GM19025 (cell line): ENCODE results near the gene GOLGA8Q.
"Not testable (repeated sequence)": the region's sequence is repeated elsewhere in the genome, so short reads cannot be mapped to it uniquely, and the experiment has no call there.

Experiments used
- ATAC-seq: cut with Tn5 transposase; IDR thresholded peaks from one replicate; pipeline ENCODE4 v1.9.1; 2021; ENCODE audit warnings: mild to moderate bottlenecking, low read depth, moderate library complexity; ENCODE audit not compliant: unreplicated experiment

GOLGA8Q gene, protein sequence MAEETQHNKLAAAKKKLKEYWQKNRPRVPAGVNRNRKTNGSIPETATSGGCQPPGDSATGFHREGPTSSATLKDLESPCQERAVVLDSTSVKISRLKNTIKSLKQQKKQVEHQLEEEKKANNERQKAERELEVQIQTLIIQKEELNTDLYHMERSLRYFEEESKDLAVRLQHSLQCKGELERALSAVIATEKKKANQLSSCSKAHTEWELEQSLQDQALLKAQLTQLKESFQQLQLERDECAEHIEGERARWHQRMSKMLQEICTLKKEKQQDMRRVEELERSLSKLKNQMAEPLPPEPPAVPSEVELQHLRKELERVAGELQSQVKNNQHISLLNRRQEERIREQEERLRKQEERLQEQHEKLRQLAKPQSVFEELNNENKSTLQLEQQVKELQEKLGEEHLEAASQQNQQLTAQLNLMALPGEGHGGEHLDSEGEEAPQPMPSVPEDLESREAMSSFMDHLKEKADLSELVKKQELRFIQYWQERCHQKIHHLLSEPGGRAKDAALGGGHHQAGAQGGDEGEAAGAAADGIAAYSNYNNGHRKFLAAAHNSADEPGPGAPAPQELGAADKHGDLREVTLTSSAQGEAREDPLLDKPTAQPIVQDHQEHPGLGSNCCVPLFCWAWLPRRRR

DNA sequence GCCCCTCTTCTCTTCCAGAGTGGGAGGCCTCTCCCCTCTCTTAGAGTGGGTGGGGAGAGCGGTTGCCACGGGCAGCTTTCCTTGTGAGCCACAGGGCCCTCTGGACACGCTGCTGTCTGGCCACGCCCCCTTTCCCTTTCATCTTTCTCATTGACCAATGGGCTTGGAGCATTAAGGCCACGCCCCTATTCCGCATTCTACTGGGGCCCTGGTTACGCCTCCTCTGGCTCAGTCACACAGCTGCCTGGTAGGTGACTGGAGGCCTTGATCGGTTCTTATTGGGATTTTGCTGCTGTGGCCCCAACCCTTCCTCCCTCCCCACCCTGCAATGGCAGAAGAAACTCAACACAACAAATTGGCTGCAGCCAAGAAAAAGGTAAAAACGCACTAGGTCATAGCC is at the start of gene GOLGA8Q:
Gene GOLGA8Q (plus strand): TSS at position 301 of the 400 bp plus-strand sequence. CDS start 28 bp downstream, at position 329.
- not testable (repeated sequence) for ATAC-seq

DNA sequence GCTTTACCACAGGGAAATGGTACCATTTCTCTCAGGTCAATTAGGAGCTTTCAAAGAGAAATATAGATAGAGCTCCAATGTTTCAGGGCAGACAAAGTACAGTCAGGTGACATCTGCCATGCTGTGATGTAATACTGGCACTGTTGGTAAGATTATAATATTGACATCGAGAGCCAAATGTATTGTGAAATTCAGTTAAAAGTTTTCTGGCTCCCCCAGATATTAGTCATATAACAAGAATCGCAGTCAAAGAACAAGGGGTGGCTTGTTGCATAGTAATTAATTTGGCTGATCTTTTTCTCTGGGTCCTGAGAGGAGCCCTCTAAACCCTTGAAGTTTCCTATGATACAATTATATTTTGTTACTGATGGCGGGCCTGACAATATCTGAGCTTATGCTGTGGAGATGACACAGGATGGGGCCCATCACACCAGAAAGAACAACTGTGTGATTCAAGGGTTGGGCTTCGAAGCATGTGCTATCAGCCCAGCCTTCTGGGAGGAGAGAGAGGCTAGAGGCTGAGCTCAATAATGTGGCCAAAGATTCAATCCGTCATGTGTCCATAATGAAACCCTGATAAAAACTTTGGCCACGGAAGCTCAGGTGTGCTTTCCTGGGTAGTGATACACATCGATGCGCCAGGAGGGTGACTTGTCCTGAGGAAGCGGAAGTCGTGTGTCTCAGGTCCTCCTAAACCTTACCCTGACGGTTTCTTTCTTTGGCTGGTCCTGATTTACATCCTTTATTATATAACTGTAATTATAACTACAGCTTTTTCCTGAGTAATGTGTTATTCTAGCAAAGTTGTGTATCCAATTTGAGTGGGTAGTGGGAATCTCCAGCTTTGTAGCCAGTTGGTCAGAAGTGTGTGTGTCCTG is 48.7 kb upstream of the GOLGA8Q start:
- not testable (repeated sequence) for ATAC-seq

DNA sequence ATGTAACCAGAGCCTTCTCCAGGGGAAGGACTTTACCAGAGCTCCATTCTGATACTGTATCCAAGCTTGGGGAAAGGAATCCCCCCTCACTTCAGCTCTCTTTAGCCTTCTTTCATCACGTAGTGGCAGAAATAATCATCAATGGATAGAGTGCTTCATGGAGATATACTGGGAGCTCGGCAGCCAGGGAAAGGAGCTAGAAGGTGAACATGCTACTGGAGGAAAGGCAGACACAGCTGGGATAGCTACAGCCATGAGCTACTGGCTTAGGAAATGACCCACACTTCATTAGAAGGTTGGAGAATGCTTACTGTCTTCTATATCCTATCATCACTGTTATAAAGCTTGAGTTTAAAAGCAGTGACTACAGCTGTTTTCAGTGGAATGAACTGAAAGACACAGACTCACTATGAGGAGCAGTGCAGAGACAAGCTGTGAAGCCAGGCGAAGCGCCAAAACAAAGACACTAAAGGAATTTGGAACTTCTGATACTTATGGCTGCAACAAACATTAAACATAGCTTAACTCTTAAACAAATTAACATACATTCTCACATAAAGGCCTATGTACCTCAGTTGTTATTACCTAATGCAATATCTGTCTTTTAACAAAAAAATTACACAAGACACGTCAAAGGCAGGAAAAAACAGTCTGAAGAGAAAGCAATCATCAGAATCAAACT is 47.5 kb upstream of the GOLGA8Q start:
- not testable (repeated sequence) for ATAC-seq

DNA sequence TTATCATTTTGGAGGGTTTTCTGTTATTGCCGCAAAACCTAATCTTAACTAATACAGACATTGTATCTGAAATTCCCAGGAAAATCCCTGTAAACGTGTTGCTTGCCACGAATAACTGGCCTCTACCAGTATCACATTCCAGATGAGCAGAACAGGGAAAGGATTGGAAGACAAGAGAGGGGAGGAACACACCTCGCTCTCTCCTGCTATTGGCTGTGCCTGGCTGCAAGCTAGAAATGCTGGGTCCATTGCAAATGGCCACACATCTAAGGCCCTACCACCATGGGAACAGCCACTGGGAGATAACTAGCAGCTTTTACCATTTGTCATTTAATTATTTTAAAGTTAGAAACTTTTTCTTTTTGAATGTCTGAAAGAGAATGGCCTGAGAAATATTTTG is 37.3 kb upstream of the GOLGA8Q start:
- not testable (repeated sequence) for ATAC-seq

DNA sequence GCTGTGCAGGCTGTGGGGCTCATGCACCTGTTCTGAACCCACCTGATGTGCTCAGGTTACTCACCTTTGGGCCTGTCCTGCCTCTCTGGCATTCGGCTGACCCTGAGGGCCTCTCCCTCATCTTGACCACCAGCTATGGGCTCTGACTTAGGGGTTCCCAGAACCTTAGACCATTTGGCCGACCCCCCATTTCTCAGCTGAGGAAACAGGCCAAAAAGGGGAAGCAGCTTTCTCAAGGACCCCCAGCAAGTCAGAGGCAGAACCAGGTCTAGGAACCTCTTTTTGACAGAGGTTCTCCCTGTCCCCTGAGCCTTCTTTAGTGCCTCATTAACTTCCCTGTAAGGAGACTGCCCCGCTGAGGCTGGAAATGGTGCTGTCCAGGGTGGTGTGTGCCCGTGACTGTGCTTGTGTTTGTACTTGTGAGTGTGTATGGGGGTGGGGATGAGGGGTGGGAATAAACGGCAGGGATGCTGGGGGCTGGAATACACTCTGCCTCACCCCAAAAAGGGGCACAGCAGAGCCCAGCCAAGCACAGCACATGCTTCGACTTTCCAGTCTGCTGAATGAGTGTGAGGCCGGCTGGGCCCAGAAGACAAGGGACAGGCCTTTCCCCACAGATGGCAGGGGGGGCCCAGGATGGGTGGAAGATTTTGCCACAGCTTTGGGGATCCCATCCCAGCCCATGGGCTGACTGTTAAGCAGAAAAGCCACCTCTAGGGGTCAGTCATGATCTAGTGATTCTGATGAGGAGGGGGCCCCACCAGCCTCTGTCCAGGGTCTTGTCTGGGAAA is 28.2 kb upstream of the GOLGA8Q start:
- not testable (repeated sequence) for ATAC-seq

DNA sequence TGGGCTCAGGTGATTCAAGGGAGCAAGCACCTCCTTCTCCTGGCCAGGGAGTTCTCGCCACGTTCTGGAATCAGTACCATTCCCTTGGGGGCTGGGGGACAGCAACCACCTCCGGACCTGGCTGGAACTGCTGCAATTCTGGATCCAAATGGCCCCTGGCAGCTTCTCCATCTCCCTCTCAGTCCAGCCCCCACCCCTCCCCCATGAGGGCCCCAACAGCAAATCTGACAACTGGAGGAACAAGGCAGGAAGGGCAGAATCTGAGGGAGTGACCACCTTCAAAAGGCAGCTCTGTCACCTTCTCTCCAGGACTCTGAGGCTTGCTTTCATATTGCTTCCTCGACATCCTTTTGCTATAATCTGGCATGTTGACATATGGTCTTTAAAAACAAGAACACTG is 25.9 kb upstream of the GOLGA8Q start:
- ATAC-seq = not testable (repeated sequence)

DNA sequence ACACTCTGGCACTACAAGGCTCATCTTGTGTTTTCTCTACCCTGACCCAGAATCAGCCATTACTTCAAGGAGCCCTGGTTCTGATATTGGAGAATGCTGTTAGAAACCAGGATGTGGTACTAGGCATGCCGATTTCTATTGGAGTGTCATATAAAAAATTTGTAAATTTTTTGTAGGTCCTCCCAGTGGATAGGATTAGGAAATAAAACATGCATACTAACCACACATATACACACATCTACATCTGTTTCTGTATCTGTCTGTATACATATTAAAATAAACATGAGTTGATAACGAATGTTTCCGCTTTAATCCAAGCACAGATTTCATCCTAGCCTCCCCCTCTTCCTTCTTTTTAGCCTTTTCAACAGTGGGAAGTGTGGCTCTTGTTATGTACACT is 22.8 kb upstream of the GOLGA8Q start:
- not testable (repeated sequence) for ATAC-seq

DNA sequence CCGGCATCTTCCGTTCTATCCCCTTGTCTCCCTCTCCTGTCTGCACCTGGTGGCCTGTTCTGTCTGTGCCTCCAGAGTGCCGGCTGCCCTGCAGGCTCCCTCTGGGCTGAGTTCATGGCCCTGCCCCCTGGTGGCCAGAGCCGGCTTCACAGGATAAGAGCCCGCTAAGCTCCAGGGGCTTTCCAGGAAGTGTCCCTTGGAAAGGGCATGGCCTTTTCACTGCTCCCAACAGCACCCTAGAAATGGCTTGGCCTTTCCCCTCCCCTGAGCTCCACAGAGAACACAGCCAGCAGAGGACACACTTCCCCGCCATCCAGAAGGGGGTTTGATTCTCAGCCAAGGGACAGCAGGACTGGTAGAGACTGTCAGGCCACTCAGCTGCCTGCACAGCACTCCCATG is 15.1 kb downstream of the GOLGA8Q start:
- not testable (repeated sequence) for ATAC-seq

DNA sequence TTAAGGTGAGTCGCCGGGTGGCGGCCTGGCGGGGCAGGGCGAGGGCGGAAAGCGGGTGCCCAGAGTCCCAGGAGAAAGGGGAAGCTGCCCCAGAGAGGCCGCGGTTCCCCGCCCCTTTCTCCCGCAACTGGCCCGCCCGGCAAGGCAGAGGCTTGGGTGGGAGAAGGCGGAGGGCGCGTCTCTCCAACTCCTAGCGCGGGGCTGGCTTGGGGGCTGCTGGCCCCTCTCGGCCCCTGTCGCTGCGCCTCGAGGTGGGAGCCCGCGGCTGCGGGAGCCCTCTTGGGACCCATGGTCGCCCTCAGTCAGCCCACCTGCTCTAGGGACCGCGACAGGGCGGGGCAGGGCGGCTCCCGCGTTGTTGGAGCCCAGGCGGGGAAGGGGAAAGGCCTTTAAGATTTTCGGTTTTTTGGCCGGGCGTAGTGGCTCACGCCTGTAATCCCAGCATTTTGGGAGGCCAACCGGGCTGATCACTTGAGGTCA is 21.2 kb downstream of the GOLGA8Q start:
- ATAC-seq = not testable (repeated sequence)

DNA sequence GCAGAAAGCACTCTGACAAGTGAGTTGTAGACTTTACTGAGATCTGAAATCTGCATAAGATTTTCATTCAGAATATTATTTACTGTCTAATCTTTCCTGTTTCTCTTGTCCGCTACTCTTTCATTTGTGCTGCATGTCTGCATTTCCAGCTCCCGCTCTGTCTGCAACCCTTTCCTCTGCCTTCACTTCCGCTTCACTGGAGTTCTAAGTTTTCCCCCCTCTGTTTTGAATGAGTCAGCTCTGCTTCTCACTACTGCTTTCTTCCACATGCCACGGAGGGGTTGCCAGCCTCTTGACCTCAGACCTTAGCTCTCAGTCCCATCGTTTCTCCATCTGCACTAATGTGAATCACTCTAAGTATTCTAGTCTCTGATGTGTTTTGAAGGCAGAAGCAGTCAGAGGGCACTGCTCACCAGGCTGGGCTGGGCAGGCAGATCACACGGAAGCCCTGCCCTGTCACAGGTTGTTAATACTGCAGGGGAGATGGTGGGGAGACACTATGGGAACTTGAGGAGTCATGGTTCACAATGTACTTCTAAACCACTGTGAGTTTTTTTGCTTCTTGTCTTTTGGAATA is 27.6 kb downstream of the GOLGA8Q start:
- ATAC-seq = not testable (repeated sequence)

DNA sequence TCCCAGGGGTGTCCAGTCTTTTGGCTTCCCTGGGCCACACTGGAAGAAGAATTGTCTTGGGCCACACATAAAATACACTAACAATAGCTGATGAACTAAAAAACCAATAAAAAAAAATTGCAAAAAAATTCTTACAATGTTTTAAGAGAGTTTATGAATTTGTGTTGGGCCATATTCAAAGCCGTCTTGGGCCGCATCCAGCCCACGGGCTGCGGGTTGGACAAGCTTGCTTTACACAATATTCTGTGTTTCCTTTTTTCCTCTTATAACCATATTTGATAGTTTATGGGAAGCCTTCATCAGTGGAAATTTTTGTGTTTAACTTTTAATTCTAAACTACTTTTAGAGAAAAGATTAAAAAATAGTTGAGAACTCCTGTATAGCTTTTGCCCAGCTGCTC is 28.9 kb downstream of the GOLGA8Q start:
- ATAC-seq = not testable (repeated sequence)

DNA sequence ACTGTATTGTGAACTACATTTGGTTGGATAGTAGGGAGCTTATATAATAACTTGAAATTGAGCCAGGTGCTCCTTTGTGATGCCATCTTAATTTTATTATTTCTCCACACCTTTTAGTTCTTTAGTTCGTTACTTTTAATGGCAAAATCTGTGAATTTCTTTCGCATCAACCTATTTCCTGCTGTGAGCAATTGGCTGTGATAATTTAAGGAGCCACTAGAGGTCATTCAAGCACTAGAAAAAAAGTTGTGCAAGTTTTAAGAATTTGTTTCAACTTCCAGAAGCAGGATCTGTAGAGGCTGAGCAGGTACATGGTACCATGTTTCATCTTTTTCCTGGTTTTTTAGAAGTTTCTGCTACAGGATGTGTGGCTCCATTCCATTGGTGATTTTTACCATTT is 47.1 kb downstream of the GOLGA8Q start:
- ATAC-seq = not testable (repeated sequence)

DNA sequence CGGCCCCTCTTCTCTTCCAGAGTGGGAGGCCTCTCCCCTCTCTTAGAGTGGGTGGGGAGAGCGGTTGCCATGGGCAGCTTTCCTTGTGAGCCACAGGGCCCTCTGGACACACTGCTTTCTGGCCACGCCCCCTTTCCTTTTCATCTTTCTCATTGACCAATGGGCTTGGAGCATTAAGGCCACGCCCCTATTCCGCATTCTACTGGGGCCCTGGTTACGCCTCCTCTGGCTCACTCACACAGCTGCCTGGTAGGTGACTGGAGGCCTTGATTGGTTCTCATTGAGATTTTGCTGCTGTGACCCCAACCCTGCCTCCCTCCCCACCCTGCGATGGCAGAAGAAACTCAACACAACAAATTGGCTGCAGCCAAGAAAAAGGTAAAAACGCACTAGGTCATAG is 51.9 kb downstream of the GOLGA8Q start, which contains the start of gene GOLGA8H:
Gene GOLGA8H (plus strand): TSS at position 233 of the 400 bp plus-strand sequence. CDS start 98 bp downstream, at position 331.
- ATAC-seq = not testable (repeated sequence)
